HL-60 (cell line): ENCODE measurements around the gene WWOX.

ENCODE experiments used
- CTCF ChIP-seq: IDR thresholded peaks from one replicate; pipeline ENCODE4 v1.5.1; 2011; ENCODE audit warnings: low read length, control low read depth, inconsistent platforms; ENCODE audit not compliant: insufficient read depth
- GABPA ChIP-seq: IDR thresholded peaks from 2 replicates; pipeline ENCODE4 v1.6.1; 2012; ENCODE audit warnings: low read depth
- POLR2AphosphoS5 ChIP-seq: IDR thresholded peaks from 2 replicates; pipeline ENCODE4 v1.6.1; 2012; ENCODE audit warnings: low read depth
- TF ChIP-seq, protein P1 (sequence below): IDR thresholded peaks from 2 replicates; pipeline ENCODE4 v1.6.1; 2012; ENCODE audit warnings: low read depth; ENCODE audit not compliant: insufficient replicate concordance

DNA sequence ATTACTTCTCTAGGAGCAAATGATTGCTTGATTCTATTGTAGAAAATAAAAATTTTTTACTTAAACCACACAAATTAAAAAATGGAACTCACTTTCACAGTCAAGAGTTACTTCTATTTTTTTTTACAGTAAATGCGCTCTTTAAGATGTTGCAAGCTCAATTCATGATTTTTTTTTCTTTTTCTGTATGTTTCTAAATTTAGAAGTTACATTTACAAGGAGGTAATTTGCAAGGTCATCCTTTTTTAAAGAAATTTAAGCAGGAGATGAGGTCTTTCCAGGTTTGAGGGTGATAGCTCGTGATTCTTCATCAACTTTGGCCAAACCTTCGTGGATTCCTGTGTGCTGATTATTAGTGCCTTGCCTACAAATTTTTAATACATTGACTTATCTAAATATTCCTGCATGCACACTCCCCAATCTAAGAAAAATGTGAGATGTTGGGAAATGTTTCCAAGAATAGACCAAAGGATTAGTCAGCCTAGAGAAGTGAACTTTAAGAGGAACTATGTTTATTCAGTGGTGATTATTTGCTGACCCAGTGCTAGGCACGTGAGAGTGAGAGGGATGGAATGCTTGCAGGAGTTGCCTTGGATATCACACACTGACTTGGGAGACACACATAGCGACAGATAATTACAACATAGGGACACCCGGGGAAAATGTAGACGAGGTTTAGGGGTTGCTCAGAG is 1071.2 kb downstream of the WWOX start:
- no peak for TF ChIP-seq CTCF
- no peak for TF ChIP-seq POLR2AphosphoS5
- TF ChIP-seq GABPA: no peak
- TF ChIP-seq, protein P1, sequence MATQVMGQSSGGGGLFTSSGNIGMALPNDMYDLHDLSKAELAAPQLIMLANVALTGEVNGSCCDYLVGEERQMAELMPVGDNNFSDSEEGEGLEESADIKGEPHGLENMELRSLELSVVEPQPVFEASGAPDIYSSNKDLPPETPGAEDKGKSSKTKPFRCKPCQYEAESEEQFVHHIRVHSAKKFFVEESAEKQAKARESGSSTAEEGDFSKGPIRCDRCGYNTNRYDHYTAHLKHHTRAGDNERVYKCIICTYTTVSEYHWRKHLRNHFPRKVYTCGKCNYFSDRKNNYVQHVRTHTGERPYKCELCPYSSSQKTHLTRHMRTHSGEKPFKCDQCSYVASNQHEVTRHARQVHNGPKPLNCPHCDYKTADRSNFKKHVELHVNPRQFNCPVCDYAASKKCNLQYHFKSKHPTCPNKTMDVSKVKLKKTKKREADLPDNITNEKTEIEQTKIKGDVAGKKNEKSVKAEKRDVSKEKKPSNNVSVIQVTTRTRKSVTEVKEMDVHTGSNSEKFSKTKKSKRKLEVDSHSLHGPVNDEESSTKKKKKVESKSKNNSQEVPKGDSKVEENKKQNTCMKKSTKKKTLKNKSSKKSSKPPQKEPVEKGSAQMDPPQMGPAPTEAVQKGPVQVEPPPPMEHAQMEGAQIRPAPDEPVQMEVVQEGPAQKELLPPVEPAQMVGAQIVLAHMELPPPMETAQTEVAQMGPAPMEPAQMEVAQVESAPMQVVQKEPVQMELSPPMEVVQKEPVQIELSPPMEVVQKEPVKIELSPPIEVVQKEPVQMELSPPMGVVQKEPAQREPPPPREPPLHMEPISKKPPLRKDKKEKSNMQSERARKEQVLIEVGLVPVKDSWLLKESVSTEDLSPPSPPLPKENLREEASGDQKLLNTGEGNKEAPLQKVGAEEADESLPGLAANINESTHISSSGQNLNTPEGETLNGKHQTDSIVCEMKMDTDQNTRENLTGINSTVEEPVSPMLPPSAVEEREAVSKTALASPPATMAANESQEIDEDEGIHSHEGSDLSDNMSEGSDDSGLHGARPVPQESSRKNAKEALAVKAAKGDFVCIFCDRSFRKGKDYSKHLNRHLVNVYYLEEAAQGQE: no peak
